Neural crest cell (in vitro differentiated cells): ENCODE measurements around the gene RAI1. TPM values are rescaled to one million over a fixed set of nuclear protein-coding genes. Genes with fewer than 3 reads are reported as not detected.

Experiments used
- DNase-seq: peaks from one replicate; pipeline ENCODE4 v3.0.0; 2021; ENCODE audit warnings: low read depth, mixed read lengths, low spot score
- H3K27ac Mint-ChIP-seq: one replicate; pipeline ENCODE4 v1.8.0; 2021; ENCODE audit warnings: mild to moderate bottlenecking, mixed read lengths; ENCODE audit not compliant: unreplicated experiment
- H3K27me3 Mint-ChIP-seq: 2 replicates; pipeline ENCODE4 v1.8.0; 2021; ENCODE audit warnings: low read depth, mild to moderate bottlenecking, mixed read lengths
- H3K36me3 Mint-ChIP-seq: 2 replicates; pipeline ENCODE4 v1.8.0; 2021; ENCODE audit warnings: low read depth, mild to moderate bottlenecking, mixed read lengths
- H3K4me1 Mint-ChIP-seq: 2 replicates; pipeline ENCODE4 v1.8.0; 2021; ENCODE audit warnings: mixed read lengths
- H3K4me3 Mint-ChIP-seq: one replicate; pipeline ENCODE4 v1.8.0; 2021; ENCODE audit warnings: mild to moderate bottlenecking, mixed read lengths
- H3K9me3 Mint-ChIP-seq: 2 replicates; pipeline ENCODE4 v1.8.0; 2021; ENCODE audit warnings: mixed read lengths
- total RNA-seq: library from RNA; stranded (reverse); gene quantifications from 2 replicates; pipeline ENCODE4 v1.2.1, GENCODE V29; 2021
- TF ChIP-seq, protein P1 (sequence below): fragments of 200-600 bp; sonication (generic); conservative IDR thresholded peaks from 2 replicates; pipeline ENCODE4 v1.5.0; 2021; ENCODE audit warnings: antibody characterized with exemption, mild to moderate bottlenecking

RAI1 gene
- total RNA-seq, 1 donor from 2014 or later, result 54.0 TPM

GRCh38 chr17:17763734-17764133 lies 82.5 kb downstream of the RAI1 start:
- TF ChIP-seq, protein P1, sequence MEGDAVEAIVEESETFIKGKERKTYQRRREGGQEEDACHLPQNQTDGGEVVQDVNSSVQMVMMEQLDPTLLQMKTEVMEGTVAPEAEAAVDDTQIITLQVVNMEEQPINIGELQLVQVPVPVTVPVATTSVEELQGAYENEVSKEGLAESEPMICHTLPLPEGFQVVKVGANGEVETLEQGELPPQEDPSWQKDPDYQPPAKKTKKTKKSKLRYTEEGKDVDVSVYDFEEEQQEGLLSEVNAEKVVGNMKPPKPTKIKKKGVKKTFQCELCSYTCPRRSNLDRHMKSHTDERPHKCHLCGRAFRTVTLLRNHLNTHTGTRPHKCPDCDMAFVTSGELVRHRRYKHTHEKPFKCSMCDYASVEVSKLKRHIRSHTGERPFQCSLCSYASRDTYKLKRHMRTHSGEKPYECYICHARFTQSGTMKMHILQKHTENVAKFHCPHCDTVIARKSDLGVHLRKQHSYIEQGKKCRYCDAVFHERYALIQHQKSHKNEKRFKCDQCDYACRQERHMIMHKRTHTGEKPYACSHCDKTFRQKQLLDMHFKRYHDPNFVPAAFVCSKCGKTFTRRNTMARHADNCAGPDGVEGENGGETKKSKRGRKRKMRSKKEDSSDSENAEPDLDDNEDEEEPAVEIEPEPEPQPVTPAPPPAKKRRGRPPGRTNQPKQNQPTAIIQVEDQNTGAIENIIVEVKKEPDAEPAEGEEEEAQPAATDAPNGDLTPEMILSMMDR, result no peak
- Mint-ChIP-seq H3K27ac (no peak overlapping the region), H3K27me3 (no peaks in the 10 kb centered on the region), H3K4me1 (peaks cover 68% of the 10 kb centered on the region), H3K36me3 (no peaks in the 10 kb centered on the region), H3K9me3 (no peaks in the 10 kb centered on the region), H3K4me3 (peak overlapping the region; percentile 59)
- DNase-seq, result no peak

DNA sequence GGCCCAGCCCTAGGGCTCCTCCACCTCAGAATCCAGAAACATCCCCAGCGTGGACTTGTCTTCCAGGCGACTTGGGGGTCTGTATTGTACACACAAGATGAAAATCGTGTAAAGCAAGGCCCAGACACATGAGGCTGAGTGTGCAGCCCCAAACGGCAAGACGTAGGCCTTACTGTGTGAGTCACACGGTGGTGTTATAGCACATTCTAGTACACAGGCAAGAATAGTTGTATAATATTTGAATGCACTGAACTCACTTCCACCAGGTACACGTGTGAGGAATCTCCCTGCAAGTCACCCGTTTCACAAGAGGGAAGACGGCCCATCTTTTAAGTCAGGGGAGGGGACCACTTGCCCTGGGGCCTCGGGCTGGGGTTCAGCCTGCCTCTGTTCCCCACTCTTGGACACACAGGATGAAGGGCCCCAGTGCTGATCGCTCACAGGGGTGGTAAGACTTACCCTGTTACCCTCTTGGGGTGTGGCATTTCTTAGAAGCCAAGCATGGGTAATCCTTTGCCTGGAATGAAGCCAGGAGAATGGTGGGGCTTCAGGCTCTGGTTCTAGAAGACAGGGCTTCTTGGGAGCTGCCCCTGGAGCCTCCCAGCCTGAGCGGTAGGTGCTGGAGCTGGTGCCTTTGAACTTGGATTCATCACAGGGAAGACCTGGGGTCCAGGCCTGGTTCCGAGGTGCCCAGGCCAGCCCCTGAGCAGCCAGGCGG lies 84.3 kb downstream of the RAI1 start:
- no peaks in the 10 kb centered on the region for H3K36me3 Mint-ChIP-seq
- H3K9me3 Mint-ChIP-seq, result no peaks in the 10 kb centered on the region
- H3K27ac Mint-ChIP-seq, result no peak overlapping the region
- DNase-seq, result no peak
- H3K4me1 Mint-ChIP-seq, result peaks cover 75% of the 10 kb centered on the region
- no peaks in the 10 kb centered on the region for H3K27me3 Mint-ChIP-seq
- TF ChIP-seq, protein P1, result no peak
- H3K4me3 Mint-ChIP-seq, result peak overlapping the region; percentile 71

GRCh38 chr17:17766077-17766743 lies 85.0 kb downstream of the RAI1 start:
- DNase-seq, result no peak
- TF ChIP-seq, protein P1, result no peak
- no peaks in the 10 kb centered on the region for H3K9me3 Mint-ChIP-seq
- peak overlapping the region; percentile 61 for H3K4me3 Mint-ChIP-seq
- peaks cover 81% of the 10 kb centered on the region for H3K4me1 Mint-ChIP-seq
- H3K27ac Mint-ChIP-seq, result peak overlapping the region; percentile 86
- no peaks in the 10 kb centered on the region for H3K27me3 Mint-ChIP-seq
- H3K36me3 Mint-ChIP-seq, result no peaks in the 10 kb centered on the region

DNA sequence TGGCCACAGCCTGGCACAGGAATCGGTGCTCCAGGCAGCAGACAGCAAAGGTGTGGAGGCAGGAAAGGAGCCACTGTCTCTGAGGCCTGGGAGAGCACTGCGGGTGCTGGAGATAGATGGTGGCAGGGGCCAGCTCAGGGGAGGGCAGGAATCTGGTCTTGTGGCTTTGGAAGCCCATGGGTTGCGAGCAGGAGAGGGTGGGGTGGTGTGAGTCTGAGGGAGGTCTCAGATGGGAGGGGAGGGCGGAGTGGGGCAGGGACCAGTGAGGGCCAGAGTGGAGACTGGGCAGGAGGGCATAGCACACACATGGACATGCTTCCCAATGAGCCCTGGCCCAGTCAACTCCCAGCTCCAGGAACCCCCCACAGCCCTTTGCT lies 85.5 kb downstream of the RAI1 start:
- no peaks in the 10 kb centered on the region for H3K9me3 Mint-ChIP-seq
- H3K36me3 Mint-ChIP-seq, result no peaks in the 10 kb centered on the region
- TF ChIP-seq, protein P1, result no peak
- H3K4me1 Mint-ChIP-seq, result peaks cover 83% of the 10 kb centered on the region
- H3K27me3 Mint-ChIP-seq, result no peaks in the 10 kb centered on the region
- no peak for DNase-seq
- H3K4me3 Mint-ChIP-seq, result peak overlapping the region; percentile 61
- H3K27ac Mint-ChIP-seq, result peak overlapping the region; percentile 86

DNA sequence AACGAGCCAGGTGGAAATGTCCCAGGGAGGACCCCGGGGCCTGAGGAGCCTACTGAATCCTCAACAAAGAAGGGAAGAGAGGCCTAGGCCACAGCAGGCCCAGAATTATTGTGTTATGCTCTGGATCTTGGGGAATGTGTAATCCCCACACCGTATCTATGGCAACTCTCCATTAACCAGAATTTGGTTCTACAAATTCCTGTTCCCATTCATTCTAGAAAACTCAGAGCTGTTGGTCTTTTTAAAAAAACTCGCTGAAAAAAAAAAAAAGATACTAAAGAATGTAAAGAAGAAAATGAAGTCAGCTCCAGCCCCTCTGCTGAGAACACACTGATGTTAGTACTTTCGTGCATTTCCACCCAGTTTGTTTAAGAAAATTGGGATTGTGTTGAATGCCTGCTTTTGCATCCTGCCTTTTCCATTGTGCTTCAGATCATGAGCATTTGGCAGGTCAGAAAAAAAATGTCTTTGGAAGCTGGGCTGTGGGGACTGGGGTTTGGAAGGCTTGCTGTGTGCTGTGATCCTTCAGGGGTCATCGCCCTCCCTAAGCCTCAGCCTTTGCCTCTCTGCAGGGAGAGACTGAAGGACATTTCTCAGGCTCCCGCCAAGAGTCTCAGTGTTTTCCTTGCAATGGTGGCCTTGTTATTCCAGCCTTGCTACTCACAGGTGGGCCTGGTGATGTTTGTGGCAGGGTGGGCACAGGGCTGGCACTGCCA lies 86.1 kb downstream of the RAI1 start:
- Mint-ChIP-seq H3K9me3 (no peaks in the 10 kb centered on the region), H3K27ac (peak overlapping the region; percentile 86), H3K36me3 (no peaks in the 10 kb centered on the region), H3K4me3 (peak overlapping the region; percentile 61), H3K4me1 (peaks cover 83% of the 10 kb centered on the region), H3K27me3 (no peaks in the 10 kb centered on the region)
- DNase-seq, result no peak
- TF ChIP-seq, protein P1, result no peak
